ENCODE data around the gene SH2D7. TPM values are rescaled to one million over a fixed set of nuclear protein-coding genes. Genes with fewer than 3 reads are reported as not detected.

The SH2D7 gene
- total RNA-seq, 1 donor from 2014 or later, result not detected

GRCh38 chr15:78064544-78064943 is 27.8 kb upstream of the SH2D7 start:
- Mint-ChIP-seq H3K27me3 (ENCODE audit: insufficient read depth) (no peaks in the 10 kb centered on the region), H3K4me1 (ENCODE audit: low read depth) (peaks cover 6% of the 10 kb centered on the region), H3K9me3 (no peaks in the 10 kb centered on the region), H3K4me3 (no peak overlapping the region), H3K27ac (no peak overlapping the region), H3K36me3 (ENCODE audit: low read depth) (no peaks in the 10 kb centered on the region)
- no peak for DNase-seq (ENCODE audit: low spot score)
- intact Hi-C loops (cut with micrococcal nuclease), result loop anchor here (1.0 kb wide), 1 partner anchor 8 kb away; no protein-coding TSS in a partner anchor

GRCh38 chr15:78065284-78065872 is 27.0 kb upstream of the SH2D7 start:
- H3K4me3 Mint-ChIP-seq, result peak overlapping the region; percentile 9
- no peaks in the 10 kb centered on the region for H3K4me1 Mint-ChIP-seq (ENCODE audit: low read depth)
- H3K27ac Mint-ChIP-seq, result no peak overlapping the region
- intact Hi-C loops (cut with micrococcal nuclease), result loop anchor here (5.0 kb wide), 1 partner anchor 37 kb away; no protein-coding TSS in a partner anchor
- H3K36me3 Mint-ChIP-seq (ENCODE audit: low read depth), result peaks cover 2% of the 10 kb centered on the region
- DNase-seq (ENCODE audit: low spot score), result no peak
- no peaks in the 10 kb centered on the region for H3K9me3 Mint-ChIP-seq
- no peaks in the 10 kb centered on the region for H3K27me3 Mint-ChIP-seq (ENCODE audit: insufficient read depth)

GRCh38 chr15:78065973-78066946 is 26.1 kb upstream of the SH2D7 start:
- intact Hi-C loops (cut with micrococcal nuclease), result loop anchor here (5.0 kb wide), 1 partner anchor 36 kb away; no protein-coding TSS in a partner anchor
- Mint-ChIP-seq H3K27me3 (ENCODE audit: insufficient read depth) (no peaks in the 10 kb centered on the region), H3K9me3 (no peaks in the 10 kb centered on the region), H3K4me1 (ENCODE audit: low read depth) (peaks cover 2% of the 10 kb centered on the region), H3K36me3 (ENCODE audit: low read depth) (peaks cover 2% of the 10 kb centered on the region), H3K27ac (no peak overlapping the region), H3K4me3 (peak overlapping the region; percentile 27)
- no peak for DNase-seq (ENCODE audit: low spot score)

- peaks cover 2% of the 10 kb centered on the region for H3K36me3 Mint-ChIP-seq (ENCODE audit: low read depth)
- H3K27ac Mint-ChIP-seq, result peak overlapping the region; percentile 93
- H3K9me3 Mint-ChIP-seq, result no peaks in the 10 kb centered on the region
- H3K4me3 Mint-ChIP-seq, result peak overlapping the region; percentile 58
- no peaks in the 10 kb centered on the region for H3K27me3 Mint-ChIP-seq (ENCODE audit: insufficient read depth)
- no peak for DNase-seq (ENCODE audit: low spot score)
- H3K4me1 Mint-ChIP-seq (ENCODE audit: low read depth), result peaks cover 16% of the 10 kb centered on the region
- intact Hi-C loops (cut with micrococcal nuclease), result loop anchor here (1.0 to 5.0 kb wide), 2 partner anchors 17 to 35 kb away; no protein-coding TSS in a partner anchor
These were observed 24.8 kb upstream of the SH2D7 start for GRCh38 chr15:78067328-78068228.

- Mint-ChIP-seq H3K27me3 (ENCODE audit: insufficient read depth) (no peaks in the 10 kb centered on the region), H3K9me3 (no peaks in the 10 kb centered on the region), H3K36me3 (ENCODE audit: low read depth) (peaks cover 2% of the 10 kb centered on the region), H3K4me1 (ENCODE audit: low read depth) (peaks cover 28% of the 10 kb centered on the region), H3K4me3 (peak overlapping the region; percentile 58), H3K27ac (peak overlapping the region; percentile 93)
- intact Hi-C loops (cut with micrococcal nuclease), result loop anchor here (1.0 to 5.0 kb wide), 2 partner anchors 8 to 33 kb away; partner anchors contain the start of gene TBC1D2B
- DNase-seq (ENCODE audit: low spot score), result no peak
These were observed 23.3 kb upstream of the SH2D7 start for GRCh38 chr15:78069052-78069414.

GRCh38 chr15:78069462-78070029 is 22.8 kb upstream of the SH2D7 start:
- Mint-ChIP-seq H3K4me3 (peak overlapping the region; percentile 58), H3K36me3 (ENCODE audit: low read depth) (peaks cover 3% of the 10 kb centered on the region), H3K27me3 (ENCODE audit: insufficient read depth) (no peaks in the 10 kb centered on the region), H3K4me1 (ENCODE audit: low read depth) (peaks cover 33% of the 10 kb centered on the region), H3K9me3 (no peaks in the 10 kb centered on the region), H3K27ac (peak overlapping the region; percentile 93)
- no peak for DNase-seq (ENCODE audit: low spot score)
- intact Hi-C loops (cut with micrococcal nuclease), result loop anchor here (1.0 to 5.0 kb wide), 2 partner anchors 8 to 33 kb away; partner anchors contain the start of gene TBC1D2B

GRCh38 chr15:78070049-78070700 is 22.2 kb upstream of the SH2D7 start:
- peaks cover 5% of the 10 kb centered on the region for H3K36me3 Mint-ChIP-seq (ENCODE audit: low read depth)
- H3K27me3 Mint-ChIP-seq (ENCODE audit: insufficient read depth), result no peaks in the 10 kb centered on the region
- intact Hi-C loops (cut with micrococcal nuclease), result no loop called here
- H3K9me3 Mint-ChIP-seq, result no peaks in the 10 kb centered on the region
- DNase-seq (ENCODE audit: low spot score), result no peak
- peaks cover 37% of the 10 kb centered on the region for H3K4me1 Mint-ChIP-seq (ENCODE audit: low read depth)
- H3K4me3 Mint-ChIP-seq, result peak overlapping the region; percentile 58
- H3K27ac Mint-ChIP-seq, result peak overlapping the region; percentile 93

- Mint-ChIP-seq H3K36me3 (ENCODE audit: low read depth) (peaks cover 10% of the 10 kb centered on the region), H3K27ac (peak overlapping the region; percentile 58), H3K9me3 (no peaks in the 10 kb centered on the region)
These were observed 21.0 kb upstream of the SH2D7 start for GRCh38 chr15:78071383-78071782.

GRCh38 chr15:78072080-78072892 is 20.1 kb upstream of the SH2D7 start:
- DNase-seq (ENCODE audit: low spot score), result peak; percentile 16
- peak overlapping the region; percentile 34 for H3K4me3 Mint-ChIP-seq
- peaks cover 10% of the 10 kb centered on the region for H3K36me3 Mint-ChIP-seq (ENCODE audit: low read depth)
- intact Hi-C loops (cut with micrococcal nuclease), result no loop called here
- H3K27me3 Mint-ChIP-seq (ENCODE audit: insufficient read depth), result no peaks in the 10 kb centered on the region
- H3K9me3 Mint-ChIP-seq, result no peaks in the 10 kb centered on the region
- H3K27ac Mint-ChIP-seq, result peak overlapping the region; percentile 58
- H3K4me1 Mint-ChIP-seq (ENCODE audit: low read depth), result peaks cover 48% of the 10 kb centered on the region

More at GRCh38 chr15:78071383-78071782, 21.0 kb upstream of the SH2D7 start:
- no peaks in the 10 kb centered on the region for H3K27me3 Mint-ChIP-seq (ENCODE audit: insufficient read depth)
- intact Hi-C loops (cut with micrococcal nuclease), result no loop called here
- DNase-seq (ENCODE audit: low spot score), result no peak
- H3K4me1 Mint-ChIP-seq (ENCODE audit: low read depth), result peaks cover 48% of the 10 kb centered on the region
- no peak overlapping the region for H3K4me3 Mint-ChIP-seq

- peaks cover 10% of the 10 kb centered on the region for H3K36me3 Mint-ChIP-seq (ENCODE audit: low read depth)
- peaks cover 48% of the 10 kb centered on the region for H3K4me1 Mint-ChIP-seq (ENCODE audit: low read depth)
- intact Hi-C loops (cut with micrococcal nuclease), result no loop called here
- peak overlapping the region; percentile 58 for H3K27ac Mint-ChIP-seq
- H3K4me3 Mint-ChIP-seq, result peak overlapping the region; percentile 34
- H3K9me3 Mint-ChIP-seq, result no peaks in the 10 kb centered on the region
- no peak for DNase-seq (ENCODE audit: low spot score)
- H3K27me3 Mint-ChIP-seq (ENCODE audit: insufficient read depth), result no peaks in the 10 kb centered on the region
These were observed 19.1 kb upstream of the SH2D7 start for GRCh38 chr15:78073046-78073787.
